Measurements from ENCODE around the gene ADGRL3.

ADGRL3 gene

GRCh38 chr4:61408861-61409260 is 208.7 kb downstream of the ADGRL3 start:
- no peak for DNase-seq (ENCODE audit: low read depth in 3 of 3, low spot score in 1 of 3)

GRCh38 chr4:61411241-61411640 is 211.1 kb downstream of the ADGRL3 start:
- DNase-seq (ENCODE audit: low read depth in 3 of 3, low spot score in 1 of 3) = no peak

- no peak for DNase-seq (ENCODE audit: low read depth in 3 of 3, low spot score in 1 of 3)
These were observed 225.2 kb downstream of the ADGRL3 start for GRCh38 chr4:61425315-61425714.

DNA sequence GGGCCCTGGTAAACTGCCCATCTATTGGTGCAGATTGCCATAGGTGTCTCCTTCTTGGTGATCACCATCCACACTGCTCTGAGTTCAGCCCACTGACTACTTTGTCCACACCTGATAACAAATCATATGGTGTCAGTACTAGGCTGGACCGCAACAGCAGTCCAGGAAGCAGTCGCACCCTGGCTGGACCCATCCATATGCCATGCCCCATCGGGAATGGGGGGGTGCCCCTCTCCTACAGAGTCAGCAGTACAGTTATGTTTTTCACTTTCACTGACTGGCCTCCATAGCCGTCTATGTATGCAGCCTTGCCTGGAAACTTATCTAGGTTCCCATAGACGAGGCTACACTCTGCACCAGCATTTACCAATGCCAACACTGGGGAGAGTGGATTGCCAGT is 226.1 kb downstream of the ADGRL3 start:
- no peak for DNase-seq (ENCODE audit: low read depth in 3 of 3, low spot score in 1 of 3)

GRCh38 chr4:61427099-61427817 is 227.1 kb downstream of the ADGRL3 start:
- DNase-seq (ENCODE audit: low read depth in 3 of 3, low spot score in 1 of 3) = no peak

DNA sequence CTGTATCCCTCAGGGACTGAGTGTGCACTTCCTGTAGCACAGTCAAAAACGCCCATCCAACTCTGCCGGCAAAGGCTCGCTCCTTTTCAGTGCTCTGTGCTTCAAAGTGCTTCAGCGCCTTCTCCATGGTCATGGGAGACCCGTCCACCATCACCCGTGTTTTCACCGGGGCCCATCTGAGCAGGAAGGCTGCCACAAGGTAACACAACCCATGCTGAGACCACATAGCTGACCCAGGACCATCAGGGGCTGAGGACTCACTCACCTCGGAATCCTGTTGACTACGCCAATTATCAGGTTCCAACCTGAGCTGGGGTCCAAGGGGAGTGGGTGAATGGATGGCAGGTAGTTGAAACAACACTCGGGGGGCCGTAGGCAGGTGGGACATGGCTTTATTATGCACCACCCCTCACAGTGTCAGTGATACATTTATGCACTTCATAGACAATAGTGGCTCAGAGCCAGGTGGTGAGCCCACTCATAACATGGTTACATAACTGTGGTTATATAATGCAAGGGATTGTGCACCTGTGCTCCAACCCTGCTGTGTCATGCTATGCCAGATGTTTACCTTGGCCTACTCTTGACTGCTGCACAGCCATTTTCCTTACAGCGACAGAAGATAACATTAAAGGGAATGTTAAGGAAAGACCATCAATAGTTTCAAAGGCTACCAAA is 227.8 kb downstream of the ADGRL3 start:
- DNase-seq (ENCODE audit: low read depth in 3 of 3, low spot score in 1 of 3) = no peak

GRCh38 chr4:61428950-61429349 is 228.8 kb downstream of the ADGRL3 start:
- DNase-seq (ENCODE audit: low read depth in 3 of 3, low spot score in 1 of 3) = no peak

- DNase-seq (ENCODE audit: low read depth in 3 of 3, low spot score in 1 of 3) = no peak
These were observed 231.0 kb downstream of the ADGRL3 start for GRCh38 chr4:61431131-61431530.

DNA sequence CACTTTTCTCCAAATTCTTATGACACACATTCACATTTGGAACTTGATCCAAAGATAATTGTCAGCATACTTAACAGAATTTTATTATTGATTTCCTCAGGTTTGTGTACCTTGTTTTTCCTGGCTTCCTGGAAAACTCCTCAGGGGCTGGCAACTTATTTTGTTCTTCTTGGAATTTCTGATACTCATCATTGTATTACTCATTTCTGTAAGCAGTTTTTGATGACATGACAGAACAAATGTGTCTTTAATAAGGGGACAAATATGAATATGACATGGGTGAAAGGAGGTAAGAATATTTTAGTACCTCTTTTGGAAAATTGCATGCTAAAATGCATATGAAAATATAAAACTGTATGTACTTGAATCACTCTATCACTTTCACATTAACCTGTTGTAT is 237.8 kb downstream of the ADGRL3 start:
- DNase-seq (ENCODE audit: low read depth in 3 of 3, low spot score in 1 of 3) = no peak

DNA sequence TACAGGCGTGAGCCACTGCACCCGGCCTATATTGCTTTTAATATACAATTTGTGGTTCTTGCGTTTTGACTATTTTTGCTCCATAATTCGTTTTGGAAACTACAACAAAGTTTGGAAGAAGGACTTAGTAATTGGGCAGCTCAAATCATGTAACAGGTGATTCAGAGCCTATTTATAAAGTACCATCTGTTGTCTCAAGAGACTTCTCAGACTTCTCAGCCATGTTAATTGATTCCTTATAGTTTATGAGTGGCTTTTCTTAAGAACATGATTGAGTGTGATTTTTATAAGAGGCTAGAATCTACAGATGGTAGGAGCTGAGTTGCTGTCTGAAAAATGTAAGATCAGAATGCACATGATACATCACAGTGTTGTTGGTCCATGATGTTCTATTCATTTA is 240.2 kb downstream of the ADGRL3 start:
- DNase-seq (ENCODE audit: low read depth in 3 of 3, low spot score in 1 of 3) = no peak

DNA sequence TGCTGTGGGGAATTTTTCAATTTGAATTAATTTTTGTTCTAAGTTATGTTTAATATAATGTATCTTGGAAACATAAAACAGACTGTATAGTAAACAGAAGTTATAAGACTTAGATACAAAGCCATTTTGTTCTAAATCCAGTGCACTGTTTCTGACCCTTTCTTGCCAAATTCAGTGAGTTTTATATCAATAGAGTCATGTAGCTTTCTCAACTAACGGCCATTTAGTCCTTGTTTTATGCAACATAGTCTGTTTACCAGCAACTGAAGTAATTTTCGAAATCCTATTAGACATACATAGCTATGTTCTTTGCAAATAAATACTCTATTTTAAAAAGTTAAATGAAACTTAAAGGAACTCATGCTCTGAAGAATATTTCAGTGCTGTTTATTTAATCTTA is 242.8 kb downstream of the ADGRL3 start:
- no peak for DNase-seq (ENCODE audit: low read depth in 3 of 3, low spot score in 1 of 3)

GRCh38 chr4:61443813-61444510 is 243.8 kb downstream of the ADGRL3 start:
- DNase-seq (ENCODE audit: low read depth in 3 of 3, low spot score in 1 of 3) = no peak

DNA sequence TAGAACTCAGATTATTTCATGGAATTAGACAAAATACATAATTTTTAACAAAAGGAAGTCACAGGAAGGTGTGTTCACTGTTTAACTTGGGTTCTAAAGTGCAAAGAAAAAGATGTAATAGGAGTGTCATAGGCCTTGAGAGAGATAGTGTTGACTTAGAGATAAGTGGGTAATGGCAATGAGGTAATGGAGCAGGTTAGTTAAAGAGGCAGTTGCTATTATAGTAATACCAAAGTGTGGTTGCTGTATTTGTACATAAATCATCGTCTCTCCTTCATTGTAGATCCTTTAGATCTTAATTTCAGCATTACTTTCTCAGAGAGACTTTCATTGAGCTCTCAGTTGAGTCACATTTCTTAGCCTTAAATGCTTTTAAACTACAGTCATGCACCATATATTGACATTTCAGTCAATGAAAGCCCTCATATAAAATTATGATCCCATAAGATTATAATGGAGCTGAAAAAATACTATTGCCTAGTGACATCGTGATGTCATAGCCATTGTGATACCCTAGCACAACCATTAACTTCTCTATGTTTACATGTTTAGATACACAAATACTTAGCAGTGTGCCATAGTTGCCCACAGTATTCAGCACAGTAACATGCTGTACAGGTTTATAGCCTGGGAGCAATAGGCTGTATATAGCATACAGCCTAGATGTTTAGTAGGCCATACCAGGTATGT is 245.4 kb downstream of the ADGRL3 start:
- DNase-seq (ENCODE audit: low read depth in 3 of 3, low spot score in 1 of 3) = no peak

DNA sequence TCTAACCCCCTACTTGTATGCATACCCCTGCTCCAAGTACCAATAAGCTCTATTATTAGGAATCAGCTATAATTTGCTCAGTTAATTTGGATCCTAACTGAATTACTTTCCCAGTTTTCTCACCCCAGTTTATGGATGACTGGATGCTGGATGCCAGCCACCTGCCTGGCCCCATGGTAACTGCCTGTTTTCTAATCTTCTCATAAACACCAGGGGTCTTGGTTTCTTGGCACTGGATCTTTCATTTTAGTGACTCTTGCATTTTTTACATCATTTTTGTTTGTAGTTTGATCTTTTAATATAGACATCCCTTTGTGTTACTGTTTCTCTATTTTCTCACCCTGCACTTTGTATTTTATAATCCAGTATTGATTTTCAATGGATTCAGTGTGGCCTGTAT is 246.8 kb downstream of the ADGRL3 start:
- DNase-seq (ENCODE audit: low read depth in 3 of 3, low spot score in 1 of 3) = no peak

- no peak for DNase-seq (ENCODE audit: low read depth in 3 of 3, low spot score in 1 of 3)
These were observed 247.8 kb downstream of the ADGRL3 start for GRCh38 chr4:61447918-61448317.

DNA sequence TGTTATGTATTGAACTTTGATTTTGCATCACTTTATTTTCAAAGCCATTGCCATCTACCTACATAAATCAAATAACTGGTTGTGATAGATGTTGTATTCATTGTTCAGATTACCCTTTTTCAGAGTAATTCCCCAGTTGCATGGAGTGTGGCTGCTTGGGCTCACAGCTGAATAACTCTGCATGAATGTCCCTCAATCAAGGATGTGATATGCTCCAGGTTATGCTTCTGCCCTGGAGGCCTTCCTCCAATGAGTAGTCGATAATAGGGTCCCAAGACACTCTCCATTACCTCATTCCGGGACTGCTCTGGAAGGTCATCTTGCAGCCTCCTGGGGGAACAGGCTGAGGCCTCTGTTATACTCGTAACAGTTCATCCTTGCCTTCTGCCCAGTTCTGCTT is 251.8 kb downstream of the ADGRL3 start:
- no peak for DNase-seq (ENCODE audit: low read depth in 3 of 3, low spot score in 1 of 3)

DNA sequence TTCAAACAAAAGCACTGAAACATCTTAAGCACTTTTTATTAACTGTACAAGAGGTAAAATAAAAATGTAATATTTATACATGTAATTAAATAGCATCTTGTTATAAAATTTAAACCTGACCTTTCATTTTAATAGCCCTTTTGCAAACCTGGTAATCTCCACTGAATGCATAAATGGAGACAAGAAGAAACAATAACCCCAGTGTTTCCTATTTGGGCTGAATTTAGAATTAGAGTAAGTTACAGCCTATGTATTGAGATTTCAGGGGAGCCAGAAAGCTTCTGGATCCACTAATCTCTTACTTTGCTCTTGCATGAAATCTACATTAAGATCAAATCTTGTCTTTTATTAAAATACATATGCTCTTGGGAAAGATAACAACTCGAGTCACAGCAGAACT is 261.8 kb downstream of the ADGRL3 start:
- no peak for DNase-seq (ENCODE audit: low read depth in 3 of 3, low spot score in 1 of 3)

GRCh38 chr4:61462451-61463326 is 262.6 kb downstream of the ADGRL3 start:
- no peak for DNase-seq (ENCODE audit: low read depth in 3 of 3, low spot score in 1 of 3)

GRCh38 chr4:61468024-61468720 is 268.0 kb downstream of the ADGRL3 start:
- no peak for DNase-seq (ENCODE audit: low read depth in 3 of 3, low spot score in 1 of 3)

GRCh38 chr4:61473306-61473705 is 273.2 kb downstream of the ADGRL3 start:
- DNase-seq (ENCODE audit: low read depth in 3 of 3, low spot score in 1 of 3) = no peak
